Psoas muscle (tissue), 8 donors: ENCODE measurements around the gene KCNAB3. TPM values are rescaled to one million over a fixed set of nuclear protein-coding genes. Genes with fewer than 3 reads are reported as not detected.

ENCODE experiments used
- ATAC-seq, 4 donors: fragments of 200-7000 bp; cut with Tn5 transposase; one replicate each; pipeline ENCODE4 v1.9.1; 2020; ENCODE audit warnings: moderate library complexity in 3 of 4, mild to moderate bottlenecking in 2 of 4
- DNase-seq, 2 donors: peaks; one replicate each; pipeline ENCODE4 v3.0.0-alpha.2; 2020
- H3K27ac ChIP-seq: fragments of 200-600 bp; one replicate; pipeline ENCODE4 v1.8.0; 2022
- H3K27me3 ChIP-seq, 3 donors: fragments of 200-600 bp in 1 of 3; one replicate each; pipeline versions ENCODE4 v1.6.1 to v1.8.0; 2013 to 2022; ENCODE audit warnings: low read length in 2 of 3, mild to moderate bottlenecking in 2 of 3, moderate library complexity in 1 of 3; ENCODE audit not compliant: insufficient read depth in 3 of 3
- H3K36me3 ChIP-seq, 2 donors: fragments of 200-600 bp in 1 of 2; one replicate each; pipeline versions ENCODE4 v1.6.1 to v1.8.0; 2013 to 2022; ENCODE audit warnings: low read depth in 1 of 2, mild to moderate bottlenecking in 1 of 2, moderate library complexity in 1 of 2; ENCODE audit not compliant: insufficient read depth in 1 of 2
- H3K4me1 ChIP-seq: fragments of 200-600 bp; one replicate; pipeline ENCODE4 v1.8.0; 2022
- H3K4me3 ChIP-seq: fragments of 200-600 bp; one replicate; pipeline ENCODE4 v1.8.0; 2022; ENCODE audit warnings: mild to moderate bottlenecking
- H3K9me3 ChIP-seq: fragments of 200-600 bp; one replicate; pipeline ENCODE4 v1.8.0; 2022
- WGBS, 3 donors: extraction: QIAGEN DNeasy Blood & Tissue Kit; methylation state at CpG; one replicate each; pipeline versions ENCODE4 v1.1.6 to v1.1.7; 2013; 5-methylcytosine and 5-hydroxymethylcytosine counted together
- intact Hi-C, 2 donors: fragments of 100-400 bp; cut with DNase I; formaldehyde crosslinking; loops; one replicate each; pipeline versions ENCODE4 v1.11.0 to v1.14.2; 2022
- polyA plus RNA-seq, 3 donors: library from polyadenylated mRNA; stranded (reverse); fragments of 200-250 nt; gene quantifications; one replicate each; pipeline ENCODE4 v1.2.3, GENCODE V29; 2013
- total RNA-seq, 4 donors: library from RNA; stranded (reverse); fragmentation: NEBNext Ultra II Directional in 2 of 4; extraction: Animal tissue kit (Norgen Biotek cat#: 25700) in 2 of 4; gene quantifications; one replicate each; pipeline versions ENCODE4 v1.2.1 to v1.2.4, GENCODE V29; 2021 to 2023
- TF ChIP-seq, protein P1 (sequence below): fragments of 200-600 bp; IDR thresholded peaks from one replicate; pipeline ENCODE4 v1.8.0; 2022; ENCODE audit warnings: antibody characterized with exemption
- donor health status: healthy with polysubstance abuse.
- donor health status: DM: no; HTN: no; CAD: no; lungs with moderate emphysema.
- donor health status: Bipolar disorder and iron deficiency.
- donor health status: healthy.
- donor health status: DM: yes; HTN: yes; CAD: no.
- donor health status: DM: no; HTN: no; CAD: no.
- donor health status: DM: no; HTN: no; CAD: no.
- donor health status: DM: yes; HTN: yes; CAD: no.

KCNAB3 gene
- total and polyA plus RNA-seq, 7 donors: 0.18 to 0.77 (median 0.45) TPM; not detected in 1

DNA sequence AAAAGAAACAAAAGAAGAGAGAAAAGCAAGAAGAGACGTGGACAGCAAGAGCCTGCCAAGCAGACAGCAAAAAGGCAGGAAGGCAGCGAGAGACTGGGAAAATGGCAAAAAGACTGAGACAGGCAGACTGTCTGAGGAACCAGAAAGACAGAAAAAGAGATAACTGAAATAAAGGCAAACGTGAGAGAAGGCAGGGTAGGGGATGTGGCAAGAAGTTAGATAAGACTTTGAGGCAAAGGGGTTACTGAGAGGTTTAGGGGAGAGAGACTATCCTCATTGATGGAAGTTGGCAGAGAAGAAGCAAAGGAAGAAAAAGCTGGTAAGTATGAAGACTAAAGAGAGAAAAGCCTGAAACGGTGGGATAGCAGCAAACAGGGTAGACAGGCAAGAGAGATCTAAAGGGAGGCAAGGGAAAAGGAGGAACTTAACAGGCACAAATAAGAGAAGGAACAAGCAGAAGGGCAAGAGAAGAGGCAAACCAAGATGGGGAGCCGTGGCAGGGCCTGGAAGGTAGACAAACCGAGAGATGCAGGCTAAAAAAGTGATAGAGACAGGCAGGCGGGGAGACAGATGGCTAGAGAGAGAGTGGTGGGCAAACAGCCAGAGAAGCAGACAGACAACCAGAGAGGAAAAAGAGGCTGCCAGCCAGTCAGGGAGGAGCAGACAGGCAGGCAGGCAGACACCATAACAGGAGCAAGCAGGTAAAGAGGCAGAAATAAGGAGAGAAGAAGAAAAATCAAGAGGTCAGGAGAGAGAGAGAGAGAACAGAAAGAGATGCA is 48.2 kb downstream of the KCNAB3 start:
- Histone ChIP-seq H3K36me3 (no peaks in the 10 kb centered on the region), H3K27ac (no peak overlapping the region), H3K9me3 (no peaks in the 10 kb centered on the region), H3K4me1 (peaks cover 11% of the 10 kb centered on the region), H3K4me3 (no peak overlapping the region), H3K27me3 (peaks cover 0 to 53% (median 4%) of the 10 kb centered on the region in 3 donors)
- DNase-seq (no peak), ATAC-seq (no peak)
- TF ChIP-seq, protein P1, sequence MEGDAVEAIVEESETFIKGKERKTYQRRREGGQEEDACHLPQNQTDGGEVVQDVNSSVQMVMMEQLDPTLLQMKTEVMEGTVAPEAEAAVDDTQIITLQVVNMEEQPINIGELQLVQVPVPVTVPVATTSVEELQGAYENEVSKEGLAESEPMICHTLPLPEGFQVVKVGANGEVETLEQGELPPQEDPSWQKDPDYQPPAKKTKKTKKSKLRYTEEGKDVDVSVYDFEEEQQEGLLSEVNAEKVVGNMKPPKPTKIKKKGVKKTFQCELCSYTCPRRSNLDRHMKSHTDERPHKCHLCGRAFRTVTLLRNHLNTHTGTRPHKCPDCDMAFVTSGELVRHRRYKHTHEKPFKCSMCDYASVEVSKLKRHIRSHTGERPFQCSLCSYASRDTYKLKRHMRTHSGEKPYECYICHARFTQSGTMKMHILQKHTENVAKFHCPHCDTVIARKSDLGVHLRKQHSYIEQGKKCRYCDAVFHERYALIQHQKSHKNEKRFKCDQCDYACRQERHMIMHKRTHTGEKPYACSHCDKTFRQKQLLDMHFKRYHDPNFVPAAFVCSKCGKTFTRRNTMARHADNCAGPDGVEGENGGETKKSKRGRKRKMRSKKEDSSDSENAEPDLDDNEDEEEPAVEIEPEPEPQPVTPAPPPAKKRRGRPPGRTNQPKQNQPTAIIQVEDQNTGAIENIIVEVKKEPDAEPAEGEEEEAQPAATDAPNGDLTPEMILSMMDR: no peak
- WGBS, 3 donors: 43 to 49% (median 45%) methylated on average over 7 of the region's 7 CpGs
- intact Hi-C loops: no loop called here

DNA sequence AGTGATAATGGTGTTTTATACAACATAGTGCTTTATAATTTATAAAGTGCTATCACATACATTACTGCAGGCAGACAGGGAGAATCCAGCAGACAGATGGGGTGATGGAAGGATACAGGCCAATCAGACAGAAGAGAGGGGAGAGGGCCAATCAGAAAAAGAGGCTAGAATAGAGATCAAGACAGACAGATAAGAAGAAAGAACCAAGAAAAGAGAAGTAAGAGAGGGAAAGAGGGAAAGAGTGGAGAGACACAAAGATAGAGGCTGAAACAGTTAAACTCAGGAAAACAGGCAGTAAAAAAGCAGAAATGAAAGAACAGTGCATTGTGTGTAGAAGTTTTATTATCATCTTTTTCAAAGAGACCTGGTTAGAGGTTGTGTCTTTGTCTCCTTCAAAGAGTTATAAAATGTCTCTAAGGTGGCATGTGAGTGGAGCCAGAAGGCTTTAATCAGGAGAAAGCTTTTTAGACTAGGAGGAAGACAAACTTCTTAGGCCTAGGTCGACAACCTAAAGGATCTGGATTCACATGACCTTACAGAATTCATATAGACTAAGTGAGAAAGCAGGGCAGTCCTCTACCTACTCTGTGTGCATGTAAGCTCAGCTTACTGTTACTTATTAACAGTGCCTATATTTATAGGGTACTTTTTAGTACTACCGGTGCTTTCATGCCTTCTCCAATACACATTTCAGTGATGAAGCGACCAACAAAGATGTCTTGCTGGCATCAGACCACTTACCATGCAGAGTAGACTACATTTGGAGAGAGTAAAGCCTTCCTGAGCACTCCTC is 49.4 kb downstream of the KCNAB3 start:
- TF ChIP-seq, protein P1: no peak
- no peak overlapping the region for H3K4me3 ChIP-seq
- no peaks in the 10 kb centered on the region for H3K36me3 ChIP-seq
- WGBS, 3 donors: 83 to 89% (median 83%) methylated on average over 3 of the region's 3 CpGs
- no peak overlapping the region for H3K27ac ChIP-seq
- no peak for DNase-seq
- peaks cover 0 to 41% (median 4%) of the 10 kb centered on the region in 3 donors for H3K27me3 ChIP-seq
- H3K4me1 ChIP-seq: no peaks in the 10 kb centered on the region
- no peak for ATAC-seq
- H3K9me3 ChIP-seq: no peaks in the 10 kb centered on the region
- intact Hi-C loops: no loop called here

DNA sequence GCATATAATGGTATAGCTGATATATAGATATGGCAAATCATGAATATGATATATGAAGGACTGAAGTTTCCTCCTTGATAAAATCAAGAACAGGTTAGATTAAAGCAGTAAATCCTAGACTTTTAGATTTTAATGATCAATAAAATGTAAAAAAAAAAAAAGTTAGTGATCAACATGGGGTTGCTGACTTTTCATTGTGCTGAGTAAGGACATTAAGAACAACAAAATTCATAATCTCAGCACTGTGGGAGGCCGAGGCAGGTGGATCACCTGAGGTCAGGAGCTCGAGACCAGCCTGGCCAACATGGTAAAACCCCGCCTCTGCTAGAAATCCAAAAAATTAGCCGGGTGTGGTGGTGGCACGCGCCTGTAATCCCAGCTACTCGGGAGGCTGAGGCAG is 51.4 kb downstream of the KCNAB3 start:
- Histone ChIP-seq H3K36me3 (no peaks in the 10 kb centered on the region), H3K27ac (no peak overlapping the region), H3K9me3 (no peaks in the 10 kb centered on the region), H3K4me3 (no peak overlapping the region), H3K27me3 (peaks cover 0 to 34% (median 4%) of the 10 kb centered on the region in 3 donors), H3K4me1 (no peaks in the 10 kb centered on the region)
- DNase-seq (no peak), ATAC-seq (no peak)
- TF ChIP-seq, protein P1: no peak
- WGBS, 3 donors: 87 to 97% (median 93%) methylated on average over 7 of the region's 7 CpGs
- intact Hi-C loops: no loop called here

DNA sequence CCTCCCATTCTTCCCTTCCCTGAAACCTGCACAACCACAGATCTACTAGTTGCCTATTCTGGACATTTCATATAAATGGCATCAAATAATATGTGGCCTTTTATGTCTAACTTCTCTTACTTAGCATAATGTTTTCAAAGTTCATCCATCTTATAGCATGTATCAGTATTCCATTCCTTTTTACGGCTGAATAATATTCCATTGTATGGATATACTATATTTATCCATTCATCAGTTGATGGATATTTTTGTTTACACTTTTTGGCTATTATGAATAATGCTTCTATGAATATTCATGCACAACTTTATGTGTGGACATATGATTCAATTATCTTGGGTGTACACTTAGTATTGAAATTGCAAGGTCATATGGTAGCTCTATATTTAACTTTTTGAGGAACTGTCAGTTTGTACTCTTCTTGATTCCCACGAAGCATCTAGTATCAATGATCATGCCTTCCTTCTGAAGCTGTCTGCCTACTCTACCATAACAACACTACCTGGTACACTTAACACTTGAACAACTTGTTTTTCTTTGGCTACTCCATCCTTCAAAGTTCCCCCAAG is 53.8 kb downstream of the KCNAB3 start:
- Histone ChIP-seq H3K27ac (no peak overlapping the region), H3K9me3 (no peaks in the 10 kb centered on the region), H3K4me1 (no peaks in the 10 kb centered on the region), H3K27me3 (peaks cover 0 to 19% (median 4%) of the 10 kb centered on the region in 3 donors), H3K36me3 (no peaks in the 10 kb centered on the region), H3K4me3 (no peak overlapping the region)
- TF ChIP-seq, protein P1: no peak
- ATAC-seq (no peak), DNase-seq (no peak)
- 82 to 92% (median 91%) methylated on average over 2 of the region's 2 CpGs for WGBS, 3 donors
- intact Hi-C loops: no loop called here
